Retinal pigment epithelial cell (primary cell): ENCODE measurements around the gene ACTR1B.
"Not testable (repeated sequence)": the region's sequence is repeated elsewhere in the genome, so short reads cannot be mapped to it uniquely, and the experiment has no call there.

Source experiments
- DNase-seq: peaks from one replicate; pipeline ENCODE4 v3.0.0-alpha.2; 2010; ENCODE audit warnings: low read depth
- H3K4me3 ChIP-seq: 2 replicates; pipeline ENCODE4 v1.5.1; 2011; ENCODE audit warnings: mild to moderate bottlenecking, low read length, control low read depth, moderate library complexity
- TF ChIP-seq, protein P1 (sequence below): conservative IDR thresholded peaks from 2 replicates; pipeline ENCODE4 v1.5.1; 2011; ENCODE audit warnings: low read depth, low read length, control low read depth, inconsistent platforms

ACTR1B gene

GRCh38 chr2:97645112-97645694 lies 18.6 kb downstream of the ACTR1B start:
- no peak for DNase-seq
- TF ChIP-seq, protein P1, sequence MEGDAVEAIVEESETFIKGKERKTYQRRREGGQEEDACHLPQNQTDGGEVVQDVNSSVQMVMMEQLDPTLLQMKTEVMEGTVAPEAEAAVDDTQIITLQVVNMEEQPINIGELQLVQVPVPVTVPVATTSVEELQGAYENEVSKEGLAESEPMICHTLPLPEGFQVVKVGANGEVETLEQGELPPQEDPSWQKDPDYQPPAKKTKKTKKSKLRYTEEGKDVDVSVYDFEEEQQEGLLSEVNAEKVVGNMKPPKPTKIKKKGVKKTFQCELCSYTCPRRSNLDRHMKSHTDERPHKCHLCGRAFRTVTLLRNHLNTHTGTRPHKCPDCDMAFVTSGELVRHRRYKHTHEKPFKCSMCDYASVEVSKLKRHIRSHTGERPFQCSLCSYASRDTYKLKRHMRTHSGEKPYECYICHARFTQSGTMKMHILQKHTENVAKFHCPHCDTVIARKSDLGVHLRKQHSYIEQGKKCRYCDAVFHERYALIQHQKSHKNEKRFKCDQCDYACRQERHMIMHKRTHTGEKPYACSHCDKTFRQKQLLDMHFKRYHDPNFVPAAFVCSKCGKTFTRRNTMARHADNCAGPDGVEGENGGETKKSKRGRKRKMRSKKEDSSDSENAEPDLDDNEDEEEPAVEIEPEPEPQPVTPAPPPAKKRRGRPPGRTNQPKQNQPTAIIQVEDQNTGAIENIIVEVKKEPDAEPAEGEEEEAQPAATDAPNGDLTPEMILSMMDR, result no peak
- H3K4me3 ChIP-seq, result peak overlapping the region; percentile 96

DNA sequence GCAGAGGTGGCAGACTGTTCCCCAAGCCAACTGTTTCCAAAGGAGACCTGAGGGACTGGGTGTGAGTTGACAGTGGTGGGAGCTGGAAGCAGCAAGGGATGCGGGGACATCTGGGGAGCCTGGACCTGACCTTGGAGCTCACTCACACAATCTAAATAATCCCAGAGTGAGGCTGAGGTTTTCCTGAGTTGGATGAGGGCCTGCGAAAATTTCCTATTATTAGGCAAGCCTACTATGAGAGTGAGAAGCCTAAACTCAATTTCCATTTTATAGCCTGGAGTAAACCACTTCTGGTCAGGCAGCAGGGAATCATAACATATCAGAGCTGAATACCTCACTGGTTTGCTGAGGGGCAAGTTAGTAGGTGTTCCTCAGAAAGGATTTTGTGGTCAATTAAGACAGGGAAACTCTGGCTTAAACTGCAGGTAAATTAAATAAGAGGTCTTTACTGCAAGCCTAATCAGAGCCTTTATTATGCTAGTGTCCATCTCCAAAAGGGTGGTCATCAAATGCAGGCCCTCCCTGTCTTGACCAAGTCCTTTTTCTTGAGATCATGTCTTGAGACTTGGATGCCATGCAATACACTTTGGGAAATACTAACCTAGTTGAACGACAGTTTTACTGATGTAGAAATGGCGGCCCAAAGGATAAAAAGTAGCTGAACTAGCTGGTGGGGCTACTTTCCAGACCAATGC lies 19.7 kb downstream of the ACTR1B start:
- DNase-seq, result no peak
- TF ChIP-seq, protein P1, result no peak
- no peak overlapping the region for H3K4me3 ChIP-seq

- DNase-seq, H3K4me3 ChIP-seq: not testable (repeated sequence)
Observed at GRCh38 chr2:97626049-97626430, 37.8 kb downstream of the ACTR1B start.

DNA sequence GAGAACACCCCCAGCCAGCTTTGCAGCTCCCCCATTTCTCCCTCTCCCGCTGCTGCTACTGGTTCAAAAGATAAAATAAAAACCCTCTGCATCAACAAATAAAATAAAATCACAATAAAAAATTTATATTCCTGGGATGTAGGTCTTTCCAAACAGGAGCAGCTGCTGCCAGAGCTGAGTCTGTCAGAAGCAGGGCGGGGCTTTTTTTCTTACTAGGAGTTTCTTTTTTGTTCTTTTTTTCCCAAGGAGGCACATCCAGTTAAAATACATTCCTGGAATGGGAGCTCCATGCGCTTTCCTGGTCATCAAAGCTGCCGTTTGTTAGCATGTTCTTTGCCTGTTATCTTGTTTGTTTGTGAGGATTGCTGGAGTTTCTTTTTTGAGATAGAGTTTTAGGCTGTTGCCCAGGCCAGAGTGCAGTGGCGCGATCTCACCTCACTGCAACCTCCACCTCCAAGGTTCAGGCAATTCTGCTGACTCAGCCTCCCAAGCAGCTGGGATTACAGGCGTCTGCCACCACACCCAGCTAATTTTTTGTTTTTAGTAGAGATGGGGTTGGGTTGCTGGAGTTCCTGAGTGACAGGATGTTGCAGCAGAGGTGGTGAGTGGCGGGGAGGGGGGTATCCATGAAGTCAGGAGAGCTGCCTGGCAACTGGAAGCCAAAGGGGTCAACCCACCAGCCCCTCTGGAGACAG lies 38.3 kb downstream of the ACTR1B start:
- not testable (repeated sequence) for H3K4me3 ChIP-seq, DNase-seq

DNA sequence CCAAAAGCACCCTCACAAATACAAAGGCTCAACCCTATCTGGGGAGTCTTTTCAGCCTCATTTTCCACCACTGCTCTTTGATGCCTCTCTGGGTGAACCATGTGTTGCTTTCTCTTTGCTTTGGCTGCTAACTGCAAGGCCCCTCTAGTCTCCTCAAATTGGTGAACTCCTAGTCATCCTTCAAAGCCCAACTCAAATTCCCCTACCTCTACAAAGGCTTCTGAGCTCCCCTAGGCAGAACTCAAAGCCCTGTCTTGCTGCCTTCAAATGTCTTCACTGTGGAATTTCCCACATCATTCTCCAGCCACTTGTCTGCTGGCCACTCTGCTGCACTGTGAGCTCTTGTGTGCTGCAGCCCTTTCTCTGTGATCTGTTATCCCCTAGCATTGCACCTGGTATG lies 40.9 kb downstream of the ACTR1B start:
- DNase-seq, H3K4me3 ChIP-seq: not testable (repeated sequence)

DNA sequence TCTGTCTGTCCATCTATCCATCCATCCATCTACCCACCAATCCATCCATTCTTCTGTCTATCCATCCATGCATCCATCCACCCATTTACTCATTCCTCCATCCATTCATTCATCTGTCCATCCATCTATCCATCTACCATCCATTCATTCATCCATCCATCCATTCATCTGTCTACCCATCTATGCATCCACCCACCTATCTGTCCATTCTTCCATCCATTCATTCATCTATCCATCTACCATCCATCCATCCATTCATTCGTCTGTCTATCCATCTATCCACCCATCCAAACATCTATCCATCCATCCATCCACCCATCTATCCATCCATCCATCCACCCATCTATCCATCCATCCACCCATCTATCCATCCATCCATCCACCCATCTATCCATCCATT lies 43.4 kb downstream of the ACTR1B start:
- H3K4me3 ChIP-seq, DNase-seq: not testable (repeated sequence)

DNA sequence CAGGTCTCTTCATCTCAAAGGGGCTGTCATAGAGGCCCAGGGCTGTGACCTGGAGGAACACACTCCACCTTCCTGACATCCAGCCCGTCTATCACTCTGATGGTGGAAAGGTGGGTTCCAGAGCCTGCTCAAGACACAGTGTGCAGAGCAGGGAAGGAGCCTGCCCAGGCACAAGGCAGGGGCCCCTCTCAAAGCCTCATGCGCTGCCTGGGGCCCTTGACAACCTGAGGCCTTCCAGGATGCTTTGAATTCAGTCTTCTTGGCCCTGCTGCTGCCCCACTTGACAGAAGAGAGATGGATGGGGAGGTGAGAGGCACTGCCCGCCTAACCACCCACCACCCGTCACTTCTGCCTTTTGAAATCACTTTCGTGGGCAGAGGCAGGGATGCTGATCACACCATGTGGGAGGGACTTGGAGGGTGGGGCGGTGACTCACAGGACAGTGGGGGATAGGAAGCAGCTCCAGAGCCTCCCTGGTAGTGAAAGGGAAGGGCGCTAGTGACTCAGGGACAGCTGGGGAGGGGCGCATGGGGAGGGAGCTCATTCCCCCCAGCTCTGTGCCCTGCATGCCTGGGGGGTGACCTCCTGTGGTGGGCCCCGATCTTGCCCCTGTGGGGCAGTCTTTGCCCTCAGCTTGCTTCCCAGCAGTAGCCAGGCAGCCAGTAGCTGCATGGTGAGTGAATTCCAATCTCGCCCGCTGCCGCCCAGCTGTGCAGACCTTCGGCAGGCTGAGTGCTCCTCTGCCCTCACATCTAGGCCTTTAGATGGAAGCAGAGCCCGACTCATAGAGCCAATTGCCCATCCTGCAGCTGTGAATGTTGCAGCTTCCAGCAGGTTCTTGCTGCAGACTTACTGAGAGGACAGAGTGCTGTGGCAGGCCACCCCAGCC lies 44.7 kb downstream of the ACTR1B start:
- DNase-seq, H3K4me3 ChIP-seq: not testable (repeated sequence)

DNA sequence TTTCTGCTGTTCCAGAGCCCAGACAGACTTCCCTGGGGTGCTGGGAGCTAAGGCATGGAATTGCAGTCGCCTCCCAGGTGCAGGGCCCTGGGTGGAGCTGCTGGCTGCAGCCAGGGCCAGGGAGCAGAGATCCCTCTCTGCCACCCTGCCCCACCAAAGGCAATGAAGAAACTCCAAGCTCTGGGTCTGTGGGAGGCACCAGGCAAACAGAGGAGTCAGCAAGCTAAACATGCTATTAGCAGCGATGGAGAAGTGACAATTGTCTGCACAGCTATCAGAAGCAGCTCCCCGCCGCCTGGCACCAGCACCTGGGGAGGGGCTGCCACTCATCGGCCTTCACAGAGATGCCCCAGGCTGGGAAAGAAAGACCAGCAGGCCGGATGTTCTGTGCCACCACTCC lies 45.9 kb downstream of the ACTR1B start:
- TF ChIP-seq, protein P1, result no peak
- H3K4me3 ChIP-seq, result no peak overlapping the region
- no peak for DNase-seq

GRCh38 chr2:97615746-97616145 lies 48.1 kb downstream of the ACTR1B start:
- not testable (repeated sequence) for DNase-seq, H3K4me3 ChIP-seq

DNA sequence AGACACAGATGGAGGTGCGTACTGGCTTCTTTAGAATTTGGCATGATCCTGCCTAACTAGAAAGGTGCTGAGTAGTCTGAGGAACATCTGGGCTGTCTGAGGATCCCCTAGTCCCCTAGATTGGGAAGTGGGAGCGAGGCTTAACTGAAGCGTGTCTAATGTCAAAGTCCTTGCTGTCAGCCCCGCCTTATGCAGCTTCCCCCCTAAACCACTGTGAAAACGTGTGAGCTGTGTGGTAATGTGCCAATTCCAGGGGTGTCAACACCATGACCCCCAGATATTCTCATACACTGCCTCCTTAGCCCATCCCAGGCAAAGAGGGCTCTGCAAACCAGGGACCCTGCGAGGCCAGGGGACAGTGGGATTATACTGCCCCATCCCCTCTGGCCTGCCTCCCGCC lies 51.9 kb downstream of the ACTR1B start:
- not testable (repeated sequence) for H3K4me3 ChIP-seq, DNase-seq

DNA sequence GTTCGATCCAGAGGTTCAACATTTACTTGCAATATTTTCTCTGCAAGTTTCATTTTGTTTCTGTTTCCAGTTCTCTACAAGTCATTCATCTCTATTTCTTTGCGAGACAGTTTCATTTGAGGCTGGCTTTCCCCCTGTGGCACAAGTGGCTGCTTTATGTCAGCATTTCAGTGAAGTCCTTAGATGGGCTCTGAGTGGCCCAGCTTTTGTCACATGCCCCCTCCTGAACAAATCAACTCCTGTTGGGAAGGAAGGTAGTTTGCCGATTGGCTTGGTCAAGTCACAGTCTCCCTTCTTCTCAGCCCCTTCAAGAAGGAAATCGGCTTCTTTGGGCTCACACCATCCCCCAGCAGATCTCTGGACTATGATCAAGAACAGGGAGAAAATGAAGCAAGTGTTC lies 55.1 kb downstream of the ACTR1B start:
- H3K4me3 ChIP-seq, DNase-seq: not testable (repeated sequence)
